Cerebellar cortex (tissue), 1 donor: Measurements from ENCODE around the gene FHIP1A.

Source experiments
- DNase-seq: peaks from one replicate; pipeline ENCODE4 v3.0.0-alpha.2; 2015; ENCODE audit warnings: low spot score

The FHIP1A gene

DNA sequence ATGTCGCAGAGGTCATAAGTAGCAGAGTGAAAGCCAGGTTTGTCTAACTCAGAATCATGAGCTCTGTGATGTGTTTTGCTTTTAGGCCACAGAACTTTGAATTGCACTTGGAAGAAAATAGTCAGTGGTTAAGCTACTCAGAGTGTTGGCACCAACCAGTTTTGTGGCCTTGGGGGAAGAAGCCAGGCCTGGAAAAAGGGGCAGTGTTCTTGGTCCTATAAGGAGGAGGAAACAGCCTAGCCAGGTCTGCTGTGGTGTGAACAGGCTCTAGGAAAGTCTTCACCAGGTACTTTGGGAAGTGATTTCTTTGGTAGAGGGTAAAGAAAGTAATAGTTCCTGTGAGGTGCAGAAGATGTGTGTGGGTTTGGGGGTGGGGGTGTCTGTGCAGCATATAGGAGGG is 49.2 kb downstream of the FHIP1A start:
- no peak for DNase-seq
